NCI-H1048 (cell line): ENCODE data around the gene CRYAB.
"Not testable (repeated sequence)": the region's sequence is repeated elsewhere in the genome, so short reads cannot be mapped to it uniquely, and the experiment has no call there.

ENCODE experiments used
- DNase-seq: peaks from one replicate; lab custom pipeline; 2025; lab: John Stamatoyannopoulos, UW

Gene CRYAB

GRCh38 chr11:111908639-111909305, 2.8 kb downstream of the CRYAB start:
- DNase-seq: no peak

GRCh38 chr11:111906680-111907079, 4.9 kb downstream of the CRYAB start:
- DNase-seq: no peak

- no peak for DNase-seq
Measured at GRCh38 chr11:111905411-111905810, 6.2 kb downstream of the CRYAB start.

- DNase-seq: no peak
Measured at GRCh38 chr11:111886844-111887243, 24.7 kb downstream of the CRYAB start.

- no peak for DNase-seq
Measured at GRCh38 chr11:111886032-111886431, 25.5 kb downstream of the CRYAB start.

GRCh38 chr11:111885053-111885452, 26.5 kb downstream of the CRYAB start:
- not testable (repeated sequence) for DNase-seq

- DNase-seq: no peak
Measured at GRCh38 chr11:111882202-111882601, 29.4 kb downstream of the CRYAB start.

- DNase-seq: no peak
Measured at GRCh38 chr11:111879637-111879960, 32.0 kb downstream of the CRYAB start.

- peak; percentile 87 for DNase-seq
Measured at GRCh38 chr11:111878849-111879636, 32.5 kb downstream of the CRYAB start, which contains the start of the genes CFAP68 and FDXACB1. TSS of gene CFAP68 (plus strand) at chr11:111879541. CDS start at chr11:111879561, 20 bp downstream. TSS of gene FDXACB1 (minus strand) at chr11:111879165. CDS start at chr11:111879132, 33 bp downstream.

- DNase-seq: no peak
Measured at GRCh38 chr11:111878385-111878848, 33.2 kb downstream of the CRYAB start.

- DNase-seq: no peak
Measured at GRCh38 chr11:111871693-111872161, 39.8 kb downstream of the CRYAB start.

- peak; percentile 35 for DNase-seq
Measured at GRCh38 chr11:111870886-111871692, 40.5 kb downstream of the CRYAB start, which contains the start of gene ALG9. TSS of gene ALG9 (minus strand) at chr11:111871581. CDS start at chr11:111871482, 99 bp downstream.

GRCh38 chr11:111870522-111870885, 41.1 kb downstream of the CRYAB start:
- no peak for DNase-seq

- DNase-seq: no peak
Measured at GRCh38 chr11:111870113-111870512, 41.5 kb downstream of the CRYAB start.

- no peak for DNase-seq
Measured at GRCh38 chr11:111860257-111860656, 51.3 kb downstream of the CRYAB start.
